DMS79 treated with DMSO at 0.1 percent for 48 hours (cell line): ENCODE data around the gene C17orf113.
A peak's percentile ranks its signal among the peaks of the same experiment; 100 is the strongest.

Source experiments
- DNase-seq: peaks from one replicate; lab custom pipeline; 2025; lab: John Stamatoyannopoulos, UW

C17orf113 gene

DNA sequence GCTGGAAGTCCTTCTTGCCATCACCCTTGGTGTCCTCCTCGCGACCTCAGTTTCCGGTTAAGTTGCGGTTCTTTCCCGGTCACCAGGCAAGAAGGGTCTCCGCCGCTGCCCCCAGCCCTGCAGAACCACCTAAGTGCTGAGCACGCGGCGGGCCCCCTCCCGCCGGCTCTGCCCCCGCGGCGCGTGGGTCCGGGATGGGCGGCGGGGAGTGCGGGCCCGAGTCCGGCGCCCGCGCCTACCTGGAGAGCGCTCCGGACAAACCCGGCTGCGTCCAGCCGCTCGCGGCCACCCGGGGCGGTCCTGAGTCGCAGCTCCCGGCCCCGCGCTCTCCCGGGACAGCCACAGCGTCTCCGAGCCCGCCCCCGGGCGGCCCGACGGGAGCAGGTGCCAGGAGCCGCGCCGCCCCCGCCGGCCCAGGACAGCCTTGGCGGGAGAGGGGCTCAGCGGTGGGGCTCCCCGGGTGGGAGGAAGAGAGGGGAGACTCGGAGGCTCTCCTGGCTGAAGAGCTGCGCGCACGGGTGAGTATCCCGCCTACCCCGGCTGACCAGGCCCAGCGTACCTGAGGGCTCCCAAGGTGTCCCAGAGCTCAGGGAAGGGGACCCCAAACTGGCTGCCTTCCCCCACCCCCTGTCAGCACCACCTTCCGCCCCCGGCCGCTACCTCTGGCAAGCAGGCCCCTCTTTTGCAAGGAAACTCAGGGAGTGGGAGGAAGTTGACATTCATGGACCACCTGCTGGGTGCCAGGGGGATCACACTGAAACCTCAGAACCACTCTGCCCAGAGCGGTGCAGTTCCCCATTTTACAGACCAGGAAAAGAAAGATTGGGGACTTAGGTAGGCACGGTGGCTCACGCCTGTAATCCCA, 22.2 kb upstream of the C17orf113 start:
- DNase-seq: no peak

DNA sequence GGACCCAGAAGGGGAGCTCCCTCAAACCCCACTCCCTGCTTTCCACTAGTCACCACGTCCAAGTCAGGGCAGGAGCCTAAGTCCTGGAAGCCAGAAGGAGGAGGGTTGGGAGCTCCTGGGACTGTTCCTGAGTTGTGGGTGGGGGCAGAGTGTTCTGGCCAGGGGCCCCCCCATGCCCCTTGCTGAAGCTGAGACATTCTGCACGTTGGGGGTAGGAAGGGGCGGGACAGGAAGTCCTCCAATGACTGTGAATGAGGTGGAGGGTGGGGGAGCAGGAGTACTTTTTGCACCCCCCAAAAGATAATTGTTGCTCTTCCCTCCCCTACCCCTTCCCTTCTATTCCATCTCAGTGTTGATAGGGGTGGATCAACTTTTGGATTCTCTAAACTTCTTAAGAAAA, 21.4 kb upstream of the C17orf113 start:
- DNase-seq: no peak

DNA sequence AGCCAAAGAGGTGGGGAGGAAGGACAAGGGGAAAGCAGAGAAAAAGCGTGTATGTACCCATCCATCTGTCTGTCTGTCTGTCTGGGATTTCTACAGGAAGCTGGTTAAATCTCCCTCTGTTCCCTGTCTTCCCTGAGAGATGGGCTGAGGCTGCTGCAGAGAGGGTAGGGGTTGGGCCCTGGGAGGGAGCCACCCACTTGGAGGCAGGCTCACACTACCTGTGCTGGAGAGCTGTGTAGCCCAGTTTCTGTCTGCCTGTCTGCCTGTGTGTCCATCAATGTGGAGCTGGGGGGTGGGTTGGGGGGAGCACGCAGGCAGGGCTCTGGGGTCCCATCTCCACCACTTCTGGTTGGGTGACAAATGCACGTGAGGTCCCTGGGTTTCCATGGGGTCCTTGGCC, 18.6 kb upstream of the C17orf113 start:
- no peak for DNase-seq

DNA sequence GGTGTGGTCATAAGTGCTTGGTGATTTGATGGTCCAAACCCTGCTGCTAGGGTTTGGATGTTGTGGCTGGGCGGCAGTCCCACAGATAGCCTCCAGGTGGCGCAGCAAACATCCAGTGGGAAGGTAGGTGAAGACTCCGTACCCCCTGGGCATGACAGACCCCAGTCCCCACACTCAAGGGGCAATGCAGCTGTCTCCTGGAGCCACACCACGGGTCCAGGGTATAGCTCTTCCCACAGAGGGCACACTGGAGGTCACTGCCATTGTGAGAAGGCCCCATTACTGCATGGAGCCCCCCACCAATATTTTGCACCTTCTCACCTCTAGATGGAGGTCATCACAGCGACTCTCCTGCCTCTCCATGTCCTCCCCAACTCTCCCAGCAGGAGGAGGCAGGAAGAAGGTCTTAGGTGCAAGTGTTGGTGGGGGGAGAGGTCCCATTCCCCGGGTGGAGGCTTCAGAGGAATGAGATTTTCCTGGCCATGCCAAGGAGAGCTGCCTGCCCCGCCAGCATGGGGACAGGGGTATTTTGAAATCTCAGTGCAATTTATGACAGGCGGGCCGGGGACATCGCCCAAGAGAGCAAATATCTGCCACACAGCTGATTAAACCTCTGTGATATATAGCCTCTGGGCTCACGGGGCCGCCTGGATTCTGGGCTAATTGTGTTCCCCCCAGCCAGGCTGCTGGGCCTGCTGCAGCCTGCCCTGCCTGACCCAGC, 17.1 kb upstream of the C17orf113 start:
- peak; percentile 20 for DNase-seq

DNA sequence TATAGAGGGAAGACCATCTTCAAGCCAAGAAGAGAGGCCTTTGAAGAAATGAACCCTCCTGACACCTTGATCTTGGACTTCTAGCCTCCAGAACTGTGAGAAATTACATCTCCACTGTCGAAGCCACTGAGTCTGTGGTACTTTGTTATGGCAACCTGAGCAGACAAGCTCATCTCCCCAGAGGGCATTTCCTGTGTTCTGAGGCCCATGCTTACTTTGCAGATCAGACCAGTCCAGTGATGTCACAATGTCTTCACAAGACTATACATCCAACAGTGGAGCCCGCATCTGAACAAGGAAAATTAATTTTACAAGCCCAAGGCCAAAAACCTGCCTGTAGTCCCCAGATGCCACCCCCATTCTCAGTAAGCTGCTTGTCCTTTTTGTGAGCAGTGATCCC, 14.8 kb upstream of the C17orf113 start:
- no peak for DNase-seq

DNA sequence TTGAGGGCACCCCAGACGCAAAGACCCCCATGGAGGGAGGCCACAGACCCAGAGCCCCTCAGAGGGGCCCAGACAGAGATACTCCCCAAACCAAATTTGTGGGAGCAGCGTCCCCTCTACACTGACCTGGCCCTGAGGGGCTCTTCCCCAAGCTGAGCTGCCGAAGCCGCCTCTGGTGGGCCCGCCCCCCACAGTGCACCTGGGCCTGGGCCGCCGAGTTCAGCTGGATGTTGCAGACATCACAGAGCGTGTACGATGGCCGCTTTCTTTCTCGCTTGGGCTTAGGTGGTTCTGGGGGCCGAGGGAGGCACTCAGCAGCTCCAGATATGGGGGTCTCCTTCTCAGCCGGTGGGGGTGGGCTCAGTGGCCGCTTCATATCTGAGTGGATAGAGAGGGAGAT, 12.3 kb upstream of the C17orf113 start:
- DNase-seq: no peak

DNA sequence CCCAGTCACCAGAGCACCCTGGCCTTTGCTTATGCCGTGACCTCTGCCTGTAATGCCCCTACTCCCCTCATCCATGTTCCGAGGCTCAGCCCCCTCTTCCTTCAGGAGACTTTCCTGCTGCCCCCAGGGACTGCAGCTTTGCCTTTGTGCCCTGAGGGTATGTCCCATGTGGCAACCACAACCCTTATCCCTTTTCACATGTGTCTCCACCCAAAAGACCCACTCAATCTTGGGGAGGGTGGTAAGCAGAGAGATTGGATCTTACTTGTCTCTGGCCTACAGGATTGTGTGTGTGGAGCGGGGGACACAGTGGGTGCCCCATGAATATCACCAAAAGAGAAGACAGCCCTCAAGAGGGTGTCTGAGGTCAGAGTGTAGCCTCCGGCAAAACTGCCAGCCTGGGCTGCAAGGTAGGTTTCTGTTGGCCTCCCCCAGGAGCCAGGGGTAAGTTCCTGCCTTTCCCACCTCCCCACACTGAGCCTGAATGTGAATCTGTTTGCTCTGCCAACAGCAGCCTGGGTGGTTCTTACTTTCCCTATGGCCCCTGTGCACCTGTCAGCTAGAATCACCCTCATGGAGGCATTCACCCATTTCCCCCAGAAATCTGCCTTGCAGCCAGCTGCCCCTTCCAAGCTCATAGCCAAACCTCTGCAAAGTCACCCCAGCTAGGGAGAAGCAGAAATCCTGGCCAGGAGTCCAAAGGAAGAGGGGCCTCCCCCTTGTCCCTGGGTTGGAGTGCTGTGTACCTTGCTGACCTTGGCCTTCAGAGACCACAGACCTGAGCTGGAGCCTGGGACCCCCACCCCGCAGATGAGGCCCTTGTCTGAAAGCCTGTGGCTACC, 11.5 kb upstream of the C17orf113 start:
- DNase-seq: peak; percentile 11

DNA sequence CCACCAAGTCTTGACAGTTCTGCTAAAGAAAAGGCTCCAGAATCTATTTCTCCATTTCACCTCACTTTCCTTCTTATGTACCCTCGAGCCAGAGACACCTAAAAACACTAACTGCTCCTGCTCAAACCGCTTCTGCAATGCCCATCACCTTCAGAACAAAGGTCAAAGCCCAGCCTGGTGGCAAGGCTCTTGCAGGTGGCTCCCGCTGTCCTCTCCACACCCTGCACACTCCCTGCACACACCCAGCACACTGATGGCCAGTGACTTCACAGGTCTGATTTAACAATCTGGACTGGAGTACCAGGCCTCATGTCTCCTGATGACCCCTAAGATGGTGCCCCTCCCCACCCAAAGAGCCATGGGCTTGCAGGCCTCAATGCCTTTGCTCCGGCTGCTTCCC, 9.8 kb upstream of the C17orf113 start:
- DNase-seq: no peak

DNA sequence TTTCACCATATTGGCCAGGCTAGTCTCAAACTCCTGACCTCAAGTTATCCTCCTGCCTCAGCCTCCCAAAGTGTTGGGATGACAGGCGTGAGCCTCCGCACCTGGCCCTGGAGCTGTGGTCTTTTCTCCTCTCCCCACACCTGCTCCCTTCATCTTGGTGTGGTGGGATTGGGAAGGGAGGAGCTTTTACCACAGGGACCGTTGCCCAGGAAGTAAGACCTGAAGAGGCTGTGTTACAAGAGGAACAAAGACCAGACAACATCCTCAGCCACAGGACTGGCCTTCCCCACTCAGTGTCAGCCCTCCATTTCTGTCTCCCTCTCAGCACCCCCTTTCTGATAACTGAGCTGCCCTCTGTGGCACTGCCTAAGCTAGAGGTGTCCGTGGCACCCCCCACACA, 9.4 kb upstream of the C17orf113 start:
- DNase-seq: no peak

DNA sequence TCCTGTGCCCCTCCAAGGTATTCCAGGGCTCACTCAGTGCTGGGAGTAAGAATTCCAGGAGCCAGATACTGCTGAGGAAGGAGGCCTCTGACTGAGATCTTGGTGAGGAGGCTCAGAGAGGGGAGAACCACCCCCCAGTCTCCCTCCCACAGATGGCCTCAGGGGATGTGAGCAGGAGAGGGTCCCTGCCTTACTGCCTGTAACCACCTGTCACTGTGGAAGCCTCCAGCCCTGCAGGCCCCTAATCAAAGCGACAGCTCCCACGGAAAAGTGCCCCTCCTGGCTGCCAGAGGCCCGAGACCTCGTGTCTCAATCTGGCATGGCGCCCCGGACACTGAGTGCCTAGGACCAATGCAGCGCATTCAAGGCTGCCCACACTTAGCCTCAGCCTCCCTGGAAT, 7.7 kb upstream of the C17orf113 start:
- no peak for DNase-seq

DNA sequence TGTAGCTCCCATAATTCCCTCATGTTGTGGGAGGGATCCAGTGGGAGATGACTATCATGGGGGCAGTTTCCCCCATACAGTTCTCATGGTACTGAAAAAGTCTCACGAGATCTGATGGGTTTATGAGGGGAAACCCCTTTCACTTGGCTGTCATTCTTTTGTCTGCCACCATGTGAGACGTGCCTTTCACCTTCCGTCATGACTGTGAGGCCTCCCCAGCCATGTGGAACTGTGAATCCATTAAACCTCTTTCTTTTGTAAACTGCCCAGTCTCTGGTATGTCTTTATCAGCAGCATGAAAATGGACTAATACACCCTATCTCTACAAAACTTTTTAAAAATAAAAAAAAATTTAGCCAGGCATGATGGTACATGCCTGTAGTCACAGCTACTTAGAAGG, 6.2 kb upstream of the C17orf113 start:
- no peak for DNase-seq

DNA sequence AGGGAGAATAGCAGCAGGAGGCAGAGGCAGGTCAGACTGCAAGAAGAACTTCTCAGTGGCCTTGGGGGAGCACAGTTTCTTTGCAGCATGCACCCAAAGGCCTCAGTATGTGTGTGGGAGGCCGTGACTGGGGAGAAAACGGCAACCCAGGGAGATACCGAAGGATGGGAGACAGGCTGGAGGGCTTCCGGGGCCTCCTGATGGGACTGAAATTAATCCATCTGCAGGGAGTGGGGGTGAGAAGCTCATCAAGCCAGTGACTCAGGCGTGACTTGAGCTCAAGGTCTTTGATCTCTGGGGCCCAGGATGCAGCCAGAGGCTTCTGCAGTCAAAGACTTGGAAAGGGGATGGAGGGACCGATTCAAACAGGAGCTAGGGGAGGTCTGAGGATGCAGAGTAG, 5.1 kb upstream of the C17orf113 start:
- DNase-seq: no peak

DNA sequence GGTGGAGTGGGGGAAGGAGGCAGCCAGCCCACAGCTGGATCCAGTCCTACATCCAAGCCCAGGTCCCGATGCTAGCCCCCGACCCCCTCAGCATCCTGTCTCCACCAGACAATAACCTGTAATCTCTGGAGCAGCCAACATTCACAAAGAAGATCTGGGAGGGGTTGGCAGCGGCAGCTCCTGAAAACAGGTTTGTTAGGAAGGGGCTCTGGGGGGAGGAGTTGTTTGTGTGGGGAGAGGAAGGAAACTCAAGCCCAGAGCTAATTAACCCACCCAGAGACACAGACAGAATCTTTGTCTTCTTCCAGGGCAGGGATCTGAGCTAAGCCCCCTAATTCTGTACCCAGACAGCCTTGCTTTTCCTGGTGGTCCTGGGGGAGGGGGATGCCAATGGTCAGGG, 4.6 kb upstream of the C17orf113 start:
- DNase-seq: no peak

DNA sequence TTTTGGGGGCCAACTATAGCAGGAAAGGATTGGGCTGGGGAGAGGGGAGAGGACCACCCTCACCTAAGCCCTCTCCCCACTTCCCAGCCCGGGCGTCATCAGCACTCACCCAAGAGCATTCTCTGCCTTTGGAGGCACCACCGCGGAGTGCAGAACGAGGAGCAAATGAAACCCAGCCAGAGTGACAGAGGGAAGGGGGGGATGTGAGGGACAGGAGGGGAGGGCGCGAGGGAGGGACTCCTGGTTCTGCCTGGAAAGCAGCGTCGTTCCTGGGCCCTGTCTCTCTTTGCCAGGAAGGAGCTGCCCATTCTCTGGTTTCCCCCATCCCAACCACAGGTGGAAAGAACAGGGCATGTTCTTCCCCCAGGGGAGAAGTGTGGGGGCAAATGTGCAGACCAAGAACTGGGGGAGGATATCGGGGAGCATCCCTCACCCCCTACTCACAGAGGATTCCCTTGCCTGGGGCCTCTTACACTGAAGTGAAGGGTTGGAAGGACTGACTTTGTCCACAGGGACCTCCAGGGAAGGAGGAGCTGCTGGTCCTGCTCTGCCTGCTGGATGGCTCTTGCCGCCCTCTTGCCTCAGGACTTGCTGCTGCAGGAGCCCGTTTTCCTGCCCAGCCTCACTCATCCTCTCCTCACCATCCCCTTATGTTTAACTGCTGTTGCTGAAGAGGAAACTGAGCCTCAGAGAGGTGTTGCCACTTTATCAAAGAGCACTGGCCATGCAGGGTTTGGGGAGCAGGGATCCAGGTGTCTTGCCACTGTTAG, 3.5 kb upstream of the C17orf113 start:
- no peak for DNase-seq

DNA sequence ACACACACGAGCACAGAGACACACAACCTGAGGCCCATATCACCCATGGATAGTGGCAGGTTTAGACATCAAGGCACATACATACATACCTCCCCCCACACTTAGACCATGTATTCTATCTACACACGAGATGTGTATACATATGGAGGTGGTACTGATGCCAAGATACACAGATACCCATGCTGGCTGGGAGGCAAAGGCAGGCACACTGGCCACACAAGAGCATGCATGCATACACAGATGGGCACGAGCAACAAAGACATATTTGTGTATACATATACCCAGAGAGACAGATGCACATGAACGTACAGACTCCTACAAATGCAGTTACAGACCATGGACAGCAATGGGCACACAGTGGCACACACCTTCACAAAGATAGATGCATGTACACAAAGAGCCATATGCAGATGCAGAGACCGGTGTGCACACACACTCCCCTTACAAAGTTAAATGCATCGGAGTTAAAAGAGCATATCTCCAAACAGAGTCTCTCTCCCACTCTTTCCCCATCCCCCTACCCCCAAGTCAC, 2.0 kb upstream of the C17orf113 start:
- DNase-seq: no peak

DNA sequence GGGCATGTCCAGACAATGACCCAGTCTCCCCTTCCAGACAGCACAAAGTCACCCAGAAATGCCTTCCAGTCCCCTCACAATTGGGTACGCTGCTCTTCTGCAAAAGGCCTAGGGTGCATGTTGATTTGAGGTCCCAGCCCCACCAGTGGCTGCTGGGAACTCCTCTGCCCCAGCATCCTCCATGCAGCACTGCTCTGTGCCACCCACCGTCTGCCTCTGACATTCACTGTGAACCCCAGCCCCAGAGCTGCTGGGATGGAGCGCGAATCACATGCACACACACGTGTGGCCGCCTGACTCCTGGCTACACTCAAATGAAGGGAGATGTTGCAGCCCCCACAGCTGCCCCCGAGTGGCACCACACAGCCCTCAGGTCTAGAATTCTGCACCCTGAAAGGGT, 1.2 kb upstream of the C17orf113 start:
- DNase-seq: no peak

DNA sequence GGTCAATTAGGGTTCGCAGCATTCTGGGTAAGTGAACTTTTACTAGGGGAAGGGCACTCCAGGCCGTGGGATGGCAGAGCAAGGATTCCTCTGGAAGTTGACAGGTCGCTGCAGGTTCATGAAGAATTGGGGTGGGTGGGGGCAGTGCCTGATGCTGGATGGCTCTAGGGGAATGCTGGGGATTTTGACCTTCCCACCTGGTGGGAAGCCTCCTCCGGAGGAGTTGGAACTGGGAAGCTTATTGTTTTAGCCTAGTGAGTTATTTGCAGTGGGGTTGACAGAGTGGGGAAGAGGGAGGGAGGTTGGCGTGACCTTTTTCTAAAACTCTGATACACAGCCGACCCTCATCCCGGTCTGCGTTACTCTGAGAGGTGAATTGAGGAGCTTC, 606 bp upstream of the C17orf113 start:
- DNase-seq: no peak

DNA sequence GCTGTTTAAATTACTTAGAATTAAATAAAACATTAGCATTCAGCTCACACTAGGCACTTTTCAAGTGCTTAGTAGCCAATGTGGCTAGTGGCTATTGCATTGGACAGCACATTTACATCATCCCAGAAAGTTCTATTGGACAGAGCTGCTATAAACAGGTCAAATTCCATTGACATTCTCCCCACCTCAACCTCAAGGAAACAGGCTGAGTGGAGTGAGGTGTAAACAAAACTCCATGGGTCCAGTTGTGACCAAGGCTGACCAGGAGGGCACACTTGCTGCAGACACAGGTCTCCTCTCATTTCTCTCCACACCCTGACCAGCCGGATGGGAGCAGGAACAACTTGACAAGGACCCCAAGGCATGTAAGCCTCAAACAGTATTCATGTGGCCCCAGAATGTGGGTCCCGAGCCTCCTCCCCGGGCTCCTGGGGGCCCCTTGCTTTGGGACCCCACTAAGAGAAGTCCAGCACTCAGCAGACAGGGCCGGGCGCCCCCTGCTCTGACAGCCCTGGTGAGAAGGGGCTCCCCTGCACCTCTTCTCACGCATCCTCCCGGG, 488 bp downstream of the C17orf113 start:
- no peak for DNase-seq

DNA sequence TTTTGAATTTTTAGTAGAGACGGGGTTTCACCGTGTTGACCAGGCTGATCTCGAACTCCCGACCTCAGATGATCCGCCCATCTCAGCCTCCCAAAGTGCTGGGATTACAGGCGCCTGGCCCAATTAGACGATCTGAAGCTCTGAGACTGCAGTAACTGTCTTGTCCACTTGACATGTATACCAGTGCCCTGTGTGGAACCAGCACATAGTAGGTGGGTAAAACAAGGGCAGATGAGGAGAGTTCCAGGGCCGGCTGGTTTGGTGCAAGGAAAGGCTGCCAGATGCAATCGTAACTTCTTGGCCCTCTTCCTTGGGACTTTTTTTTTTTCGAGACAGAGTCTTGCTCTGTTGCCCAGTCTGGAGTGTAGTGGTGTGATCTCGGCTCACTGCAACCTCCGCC, 3.1 kb downstream of the C17orf113 start:
- no peak for DNase-seq

DNA sequence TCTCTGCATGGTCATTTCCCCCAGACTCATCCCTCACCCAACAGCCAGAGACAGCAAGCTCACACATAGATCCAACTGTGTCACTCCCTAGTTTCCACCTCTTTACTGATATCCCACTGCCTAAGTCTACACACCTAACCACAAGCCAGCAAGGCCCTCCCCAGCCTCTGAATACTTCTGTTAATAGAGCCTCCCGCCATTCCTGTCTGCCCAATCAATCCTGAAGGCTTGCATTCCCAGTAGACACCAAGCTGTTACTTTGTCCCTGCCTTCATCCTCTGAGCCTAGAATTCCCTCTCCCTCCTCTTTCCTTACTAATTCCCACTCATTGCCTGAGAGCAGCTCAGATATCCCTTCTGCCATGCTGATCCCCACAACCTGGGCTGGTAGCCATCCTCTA, 4.7 kb downstream of the C17orf113 start:
- no peak for DNase-seq

DNA sequence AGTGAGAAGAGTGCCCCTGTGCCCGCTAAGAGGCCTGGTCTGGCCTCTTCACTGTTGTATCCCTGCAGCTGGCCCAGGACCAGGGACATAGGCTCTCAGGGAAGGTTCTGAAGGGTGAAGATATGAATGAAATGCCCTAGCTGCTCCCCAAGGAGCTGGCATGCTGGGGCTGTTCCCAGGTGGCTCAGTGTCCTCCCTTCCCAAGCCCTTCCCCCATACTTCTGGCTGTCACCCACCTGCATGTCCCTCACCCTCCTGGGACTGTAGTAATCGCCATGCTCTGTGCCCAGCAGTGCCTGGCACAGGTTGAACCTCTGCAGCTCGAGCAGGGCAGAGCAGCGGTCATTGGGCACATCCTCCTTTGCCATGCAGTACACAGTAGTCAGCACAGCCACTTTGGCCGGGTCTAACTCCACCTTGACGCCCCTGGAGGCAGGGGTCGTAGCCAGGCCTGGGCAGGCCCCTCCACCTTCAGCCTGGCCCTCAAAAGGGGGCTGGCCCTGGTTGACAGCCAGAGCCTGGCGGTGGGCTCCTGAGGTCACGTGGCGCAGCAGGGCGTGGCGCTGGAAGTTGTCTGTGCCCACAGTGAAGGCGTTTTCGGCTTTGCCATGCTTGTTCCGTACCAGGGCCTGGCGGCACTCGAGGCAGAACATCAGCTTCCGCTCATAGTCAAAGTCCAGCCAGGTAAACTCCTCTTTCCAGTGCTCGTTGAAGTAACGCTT, 7.6 kb downstream of the C17orf113 start:
- no peak for DNase-seq
